Stomach (tissue), 4 donors: ENCODE data around the gene LARGE1.

ENCODE experiments used
- CTCF ChIP-seq, 7 experiments: fragments of 450-650 bp in 4 of 7; fragments of 200-600 bp in 3 of 7; sonication (generic) in 3 of 7; IDR thresholded peaks; one replicate each; pipeline ENCODE4 v1.5.1; 2016 to 2019; ENCODE audit warnings: antibody characterized with exemption in 7 of 7, control low read depth in 2 of 7, mild to moderate bottlenecking in 1 of 7
- EP300 ChIP-seq: sonication (generic); formaldehyde crosslinking; IDR thresholded peaks from one replicate; pipeline ENCODE4 v1.6.1; 2017; ENCODE audit warnings: antibody characterized with exemption
- POLR2A ChIP-seq, 4 donors: fragments of 450-650 bp; IDR thresholded peaks; one replicate each; pipeline ENCODE4 v1.6.1; 2016; ENCODE audit warnings: antibody characterized with exemption in 4 of 4, control low read depth in 2 of 4, mild to moderate bottlenecking in 1 of 4, moderate library complexity in 1 of 4
- POLR2AphosphoS5 ChIP-seq, 3 donors: sonication (generic); formaldehyde crosslinking; IDR thresholded peaks; one replicate each; pipeline ENCODE4 v1.6.1; 2016; ENCODE audit warnings: antibody characterized with exemption in 3 of 3

DNA sequence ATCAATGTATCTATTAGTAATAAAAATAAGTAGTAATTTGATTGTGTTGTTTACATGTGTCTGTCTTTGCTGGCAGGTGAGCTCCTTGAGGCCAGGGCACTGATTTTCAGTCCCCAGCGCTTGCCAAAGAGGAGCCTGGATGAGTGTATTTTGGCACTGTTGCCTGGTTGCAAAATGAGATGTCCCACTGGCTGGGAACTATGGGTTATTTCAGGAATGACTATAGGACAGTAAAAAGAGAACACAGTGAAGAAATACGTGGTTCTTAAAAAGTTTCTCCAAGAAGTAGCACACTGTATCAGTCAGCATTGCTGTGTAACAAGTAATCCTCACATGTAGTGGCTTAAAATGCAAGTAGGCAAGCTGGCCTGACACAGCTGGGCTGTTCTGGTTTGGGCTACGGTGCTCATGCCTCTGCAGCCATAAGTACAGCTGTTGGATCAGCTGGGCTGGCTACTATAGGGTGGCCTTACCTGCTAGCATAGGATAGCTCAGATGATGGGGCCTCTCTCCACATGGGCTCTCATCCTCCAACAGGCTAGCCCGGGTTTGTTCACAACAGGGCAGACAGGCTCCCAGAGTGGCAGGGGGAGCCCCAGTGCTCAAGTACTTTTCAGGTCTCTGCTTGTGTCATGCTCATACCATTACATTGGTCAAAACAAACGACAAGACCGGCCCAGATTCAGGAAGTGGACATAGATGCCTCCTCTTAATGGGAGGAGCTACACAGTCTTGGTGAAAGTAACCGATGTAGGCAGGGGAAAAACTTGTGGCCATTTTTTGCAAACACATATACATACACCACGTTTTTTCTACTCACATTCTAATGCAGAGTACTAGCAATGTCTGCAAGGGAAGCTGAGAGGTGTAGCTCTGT, 399.1 kb downstream of the LARGE1 start:
- no peak for TF ChIP-seq POLR2A (IDR thresholded peaks at IDR 0.05)
- no peak for TF ChIP-seq CTCF (IDR thresholded peaks at IDR 0.05)
- no peak for TF ChIP-seq POLR2AphosphoS5 (IDR thresholded peaks at IDR 0.05)
- no peak for TF ChIP-seq EP300
